Activated naive CD4-positive, alpha-beta T cell treated with anti-CD3 and anti-CD28 coated beads for 36 hours (primary cell): ENCODE results near the gene KLF7. TPM values are rescaled to one million over a fixed set of nuclear protein-coding genes. Genes with fewer than 3 reads are reported as not detected.

Source experiments
- CTCF ChIA-PET: fragments of 350-600 bp; sonication (Branson Sonifier 250); formaldehyde crosslinking; loops from one replicate; lab custom pipeline; 2021; ENCODE audit warnings: antibody characterized with exemption; lab: Charles Lee
- DNase-seq: peaks from one replicate; pipeline ENCODE4 v3.0.0-alpha.2; 2020
- H3K27ac Mint-ChIP-seq: one replicate; pipeline ENCODE4 v1.8.0; 2021; ENCODE audit warnings: mild to moderate bottlenecking, mixed read lengths
- H3K27me3 Mint-ChIP-seq: one replicate; pipeline ENCODE4 v1.8.0; 2021; ENCODE audit warnings: low read depth, mixed read lengths
- H3K36me3 Mint-ChIP-seq: one replicate; pipeline ENCODE4 v1.8.0; 2021; ENCODE audit warnings: low read depth, mixed read lengths
- H3K4me1 Mint-ChIP-seq: one replicate; pipeline ENCODE4 v1.8.0; 2021; ENCODE audit warnings: low read depth, mixed read lengths
- H3K4me3 Mint-ChIP-seq: one replicate; pipeline ENCODE4 v1.8.0; 2021; ENCODE audit warnings: mild to moderate bottlenecking, moderate library complexity, mixed read lengths
- H3K9me3 Mint-ChIP-seq: one replicate; pipeline ENCODE4 v1.8.0; 2021; ENCODE audit warnings: mixed read lengths
- intact Hi-C: fragments of 100-400 bp; cut with micrococcal nuclease; formaldehyde crosslinking; loops from one replicate; pipeline ENCODE4 v1.15.1; 2023
- total RNA-seq, 2 experiments: library from RNA; stranded (reverse); gene quantifications; one replicate each; pipeline ENCODE4 v1.2.3, GENCODE V29; 2021

The KLF7 gene
- total RNA-seq, 2 experiments from 2014 or later: 30.1 to 32.2 TPM

DNA sequence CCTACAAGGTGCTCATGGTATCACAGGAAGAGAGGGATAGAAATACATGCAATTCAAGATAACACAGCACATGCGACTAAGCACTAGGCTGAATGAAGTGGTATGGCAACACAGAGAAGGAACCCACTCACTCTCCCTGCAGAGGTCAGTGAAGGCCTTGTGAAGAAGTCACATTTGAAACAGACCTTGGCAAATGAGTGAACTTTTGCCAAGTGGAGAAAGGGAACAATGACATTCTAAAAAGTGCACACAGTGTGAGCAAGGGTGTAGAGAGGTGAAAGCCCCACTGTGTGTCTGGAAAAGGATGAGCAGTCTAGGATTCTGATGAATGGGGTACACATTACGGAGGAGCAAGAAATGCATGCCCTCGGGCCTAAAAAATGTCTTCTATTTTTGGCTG lies 23.3 kb downstream of the KLF7 start:
- peak; percentile 41 for DNase-seq
- intact Hi-C loops: loop anchor here (2.0 to 10.0 kb wide), 5 partner anchors 70 to 1112 kb away; partner anchors contain the start of gene IDH1
- Mint-ChIP-seq H3K9me3 (no peaks in the 10 kb centered on the region), H3K36me3 (peaks cover 6% of the 10 kb centered on the region), H3K4me3 (peak overlapping the region; percentile 64), H3K27ac (peak overlapping the region; percentile 92), H3K4me1 (peaks cover 74% of the 10 kb centered on the region), H3K27me3 (no peaks in the 10 kb centered on the region)
- CTCF ChIA-PET: interaction anchor here (0.6 to 2.6 kb wide), 13 partner anchors 10 to 331 kb away, joined by 3 to 15 read pairs (median 5); partner anchors contain the start of gene KLF7

DNA sequence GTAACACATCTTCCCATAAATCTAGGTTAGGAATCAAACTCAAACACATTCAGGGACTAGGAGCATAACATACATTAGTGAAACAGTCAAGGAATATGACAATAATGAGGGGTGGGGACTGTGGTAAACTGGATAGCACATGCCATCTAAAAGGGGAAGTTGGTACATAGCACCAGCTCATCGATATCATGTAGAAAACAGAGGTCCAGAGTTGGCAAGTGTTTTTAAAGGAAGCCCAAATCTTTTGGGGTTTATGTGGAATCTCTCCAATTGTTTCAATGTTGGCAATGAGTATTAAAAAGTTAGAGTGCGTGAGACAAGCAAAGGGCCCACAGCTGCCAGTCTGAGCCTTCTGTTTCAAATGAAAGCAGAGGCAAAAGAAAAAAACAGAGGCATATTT lies 24.4 kb downstream of the KLF7 start:
- H3K27me3 Mint-ChIP-seq: no peaks in the 10 kb centered on the region
- peak overlapping the region; percentile 42 for H3K27ac Mint-ChIP-seq
- no peaks in the 10 kb centered on the region for H3K9me3 Mint-ChIP-seq
- DNase-seq: no peak
- intact Hi-C loops: loop anchor here (5.0 to 10.0 kb wide), 4 partner anchors 69 to 1113 kb away; partner anchors contain the start of gene IDH1
- peaks cover 6% of the 10 kb centered on the region for H3K36me3 Mint-ChIP-seq
- CTCF ChIA-PET: interaction anchor here (0.6 to 2.6 kb wide), 11 partner anchors 9 to 332 kb away, joined by 3 to 15 read pairs (median 5); partner anchors contain the start of gene KLF7
- H3K4me3 Mint-ChIP-seq: no peak overlapping the region
- H3K4me1 Mint-ChIP-seq: peaks cover 84% of the 10 kb centered on the region

DNA sequence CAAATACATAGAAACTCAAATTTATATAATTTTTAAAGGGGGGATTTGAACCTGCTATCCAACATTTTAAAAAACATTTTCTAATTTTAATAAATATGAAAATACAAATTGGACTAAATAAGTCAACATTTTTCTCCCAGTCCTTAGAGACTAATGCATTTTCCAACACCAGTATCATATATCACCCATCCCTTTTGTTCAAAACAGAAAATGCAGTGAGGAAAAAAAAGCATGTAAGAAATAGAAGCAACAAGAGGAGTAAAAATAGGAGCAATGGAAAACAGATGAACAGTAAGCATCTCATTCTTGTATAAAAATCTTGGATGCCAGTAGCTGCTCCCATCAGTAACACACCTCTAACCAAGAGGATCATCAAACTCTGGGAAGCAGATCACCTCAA lies 25.5 kb downstream of the KLF7 start:
- intact Hi-C loops: loop anchor here (5.0 to 10.0 kb wide), 4 partner anchors 68 to 1115 kb away; partner anchors contain the start of gene IDH1
- CTCF ChIA-PET: interaction anchor here (0.6 to 2.4 kb wide), 2 partner anchors 7 to 100 kb away, joined by 3 to 8 read pairs; no protein-coding TSS in a partner anchor
- Mint-ChIP-seq H3K9me3 (no peaks in the 10 kb centered on the region), H3K27me3 (no peaks in the 10 kb centered on the region), H3K4me3 (no peak overlapping the region), H3K4me1 (peaks cover 89% of the 10 kb centered on the region), H3K27ac (no peak overlapping the region), H3K36me3 (peaks cover 8% of the 10 kb centered on the region)
- DNase-seq: no peak

DNA sequence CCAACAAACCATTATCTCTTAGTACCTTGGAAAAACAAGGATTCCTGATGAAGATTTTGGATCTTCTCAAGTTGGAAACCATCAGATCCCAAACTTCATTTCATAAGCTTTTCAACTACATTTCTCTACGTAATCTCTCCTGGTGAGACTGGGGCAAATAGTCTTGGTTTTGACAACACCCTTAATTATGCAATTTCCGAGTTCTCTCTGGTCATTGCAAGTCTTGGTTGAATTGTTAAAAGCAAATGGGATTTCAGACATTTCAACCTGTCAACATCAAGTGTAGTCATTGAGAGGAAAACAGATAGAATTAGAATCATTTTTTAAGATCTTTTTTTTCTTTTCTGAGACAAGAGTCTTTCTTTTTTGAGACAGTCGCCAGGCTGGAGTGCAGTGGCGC lies 26.2 kb downstream of the KLF7 start:
- peaks cover 8% of the 10 kb centered on the region for H3K36me3 Mint-ChIP-seq
- CTCF ChIA-PET: no interaction called here

DNA sequence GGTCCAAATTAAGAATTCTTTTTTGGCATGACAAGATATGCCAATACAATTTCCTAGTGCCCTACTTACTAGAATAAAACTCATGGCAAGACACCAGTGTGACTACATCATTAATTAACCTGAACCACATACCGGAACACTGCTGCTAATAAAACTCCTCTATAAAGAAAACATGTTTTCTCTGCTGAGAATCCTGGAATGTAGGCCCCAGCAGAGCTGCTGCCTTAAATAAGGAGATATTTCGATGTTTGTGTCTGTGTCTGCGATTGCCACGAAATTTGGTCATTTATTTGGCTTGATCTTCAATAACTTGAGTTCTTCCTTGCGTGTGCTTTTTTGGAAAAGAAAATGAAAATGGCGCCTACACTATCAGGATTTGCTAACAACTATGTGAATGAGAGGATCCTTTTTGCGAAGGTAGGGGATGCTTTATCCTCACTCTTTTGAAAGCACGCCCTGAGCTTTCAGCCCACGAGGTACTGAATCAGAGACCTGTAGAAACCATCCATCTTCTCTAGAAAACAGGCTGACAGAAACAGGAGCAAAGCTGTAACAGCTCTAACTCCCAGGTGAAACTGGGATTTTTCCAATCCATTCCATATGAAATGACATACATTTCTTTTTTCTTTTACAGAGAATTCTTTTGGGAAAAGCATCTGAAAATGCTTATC lies 27.0 kb downstream of the KLF7 start:
- DNase-seq: no peak
- intact Hi-C loops: no loop called here
- CTCF ChIA-PET: no interaction called here
- Mint-ChIP-seq H3K4me1 (peaks cover 89% of the 10 kb centered on the region), H3K27me3 (no peaks in the 10 kb centered on the region), H3K36me3 (peaks cover 7% of the 10 kb centered on the region), H3K4me3 (no peak overlapping the region), H3K27ac (no peak overlapping the region), H3K9me3 (no peaks in the 10 kb centered on the region)

More for the DNA sequence above, 26.2 kb downstream of the KLF7 start:
- H3K9me3 Mint-ChIP-seq: no peaks in the 10 kb centered on the region
- intact Hi-C loops: no loop called here
- no peak overlapping the region for H3K4me3 Mint-ChIP-seq
- peaks cover 89% of the 10 kb centered on the region for H3K4me1 Mint-ChIP-seq
- H3K27me3 Mint-ChIP-seq: no peaks in the 10 kb centered on the region
- no peak overlapping the region for H3K27ac Mint-ChIP-seq
- no peak for DNase-seq

DNA sequence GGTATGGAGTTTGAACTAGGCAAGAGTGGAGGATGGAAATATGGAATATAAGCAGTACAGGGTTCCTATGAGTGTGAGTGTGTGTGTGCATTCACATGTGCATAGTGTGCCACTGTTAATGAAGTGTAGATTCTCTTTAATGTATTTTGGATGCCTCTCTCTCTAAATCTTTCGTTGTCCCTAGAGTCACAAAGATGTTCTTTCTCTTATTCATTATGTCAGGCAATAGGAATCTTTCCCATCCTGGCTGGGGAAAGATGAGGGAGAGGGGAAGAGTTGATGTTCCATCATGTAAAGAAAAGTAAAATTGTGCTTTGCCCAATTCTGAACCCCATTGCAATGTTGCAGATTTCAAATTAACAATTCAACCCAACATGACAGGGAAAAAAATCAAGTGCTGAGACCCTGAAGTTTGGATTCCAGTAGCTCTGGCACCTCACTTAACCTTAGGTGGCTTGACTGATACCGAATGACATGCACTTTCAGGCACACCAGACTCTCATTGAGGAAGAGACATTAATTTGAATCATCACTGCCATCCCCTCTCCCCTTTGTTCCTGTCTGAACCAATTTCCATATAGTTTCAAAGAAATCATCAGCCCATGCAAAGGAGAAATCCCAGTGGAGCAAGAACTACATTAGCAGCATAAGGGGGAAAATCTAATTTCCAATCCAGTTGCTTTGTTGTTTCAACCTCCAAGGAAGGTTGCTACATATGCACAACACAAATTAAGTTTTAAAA lies 28.0 kb downstream of the KLF7 start:
- H3K36me3 Mint-ChIP-seq: peaks cover 9% of the 10 kb centered on the region
- H3K27ac Mint-ChIP-seq: no peak overlapping the region
- peaks cover 90% of the 10 kb centered on the region for H3K4me1 Mint-ChIP-seq
- H3K4me3 Mint-ChIP-seq: no peak overlapping the region
- intact Hi-C loops: no loop called here
- DNase-seq: no peak
- CTCF ChIA-PET: no interaction called here
- no peaks in the 10 kb centered on the region for H3K9me3 Mint-ChIP-seq
- H3K27me3 Mint-ChIP-seq: no peaks in the 10 kb centered on the region

DNA sequence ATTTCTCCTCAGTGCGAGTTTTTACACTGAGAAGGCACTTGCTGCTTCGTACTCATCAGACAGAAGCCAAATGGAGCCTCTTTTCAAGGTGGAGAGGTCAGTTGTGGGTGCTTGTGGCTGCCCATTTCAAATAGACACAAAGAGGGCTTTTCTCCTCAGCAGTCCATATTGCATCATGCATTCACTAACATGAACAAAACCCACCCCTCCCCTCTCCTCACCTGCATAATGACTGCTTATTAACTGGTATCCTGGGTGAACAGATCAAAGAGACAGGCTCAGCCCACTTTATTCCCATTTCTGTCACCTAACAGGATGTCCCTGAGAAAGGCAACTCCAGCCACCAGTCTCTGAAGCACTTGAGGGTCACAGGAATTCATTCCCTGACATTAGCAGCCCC lies 28.9 kb downstream of the KLF7 start:
- no peak overlapping the region for H3K27ac Mint-ChIP-seq
- peaks cover 9% of the 10 kb centered on the region for H3K36me3 Mint-ChIP-seq
- H3K4me3 Mint-ChIP-seq: no peak overlapping the region
- no peaks in the 10 kb centered on the region for H3K9me3 Mint-ChIP-seq
- no peaks in the 10 kb centered on the region for H3K27me3 Mint-ChIP-seq
- CTCF ChIA-PET: no interaction called here
- intact Hi-C loops: no loop called here
- no peak for DNase-seq
- peaks cover 90% of the 10 kb centered on the region for H3K4me1 Mint-ChIP-seq

DNA sequence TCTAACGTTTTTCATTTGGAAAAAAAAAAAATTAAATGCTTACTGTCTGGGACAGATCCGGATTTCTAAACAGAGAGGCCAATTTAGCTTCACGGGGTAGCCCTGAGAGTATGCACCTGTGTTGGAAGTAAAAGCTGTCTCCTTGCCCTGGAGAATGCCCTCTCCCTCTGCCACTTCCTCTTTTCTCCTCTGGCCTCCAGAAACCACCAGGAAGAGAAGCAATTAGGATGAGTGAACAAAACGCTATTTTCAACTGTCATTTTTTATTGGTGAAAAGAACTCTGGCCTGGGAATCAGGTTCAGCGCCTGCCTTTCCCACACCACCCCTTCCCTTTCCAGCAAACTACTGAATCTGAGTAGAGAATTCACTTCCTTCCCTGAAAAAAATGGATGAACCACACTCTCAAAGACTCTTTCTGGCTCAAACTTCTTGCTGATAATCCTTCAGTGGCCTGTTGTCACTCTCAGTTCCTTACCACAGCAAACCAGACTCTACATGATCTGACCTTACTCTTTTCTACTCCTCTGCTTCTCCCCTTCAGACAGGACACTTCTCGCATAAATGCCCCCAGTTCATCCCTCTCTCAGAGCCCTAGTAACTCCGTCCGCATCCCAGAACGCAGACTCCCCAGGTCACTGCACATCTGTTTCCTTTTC lies 29.8 kb downstream of the KLF7 start:
- H3K36me3 Mint-ChIP-seq: peaks cover 10% of the 10 kb centered on the region
- no peaks in the 10 kb centered on the region for H3K27me3 Mint-ChIP-seq
- no peak overlapping the region for H3K4me3 Mint-ChIP-seq
- no peaks in the 10 kb centered on the region for H3K9me3 Mint-ChIP-seq
- CTCF ChIA-PET: no interaction called here
- peaks cover 90% of the 10 kb centered on the region for H3K4me1 Mint-ChIP-seq
- H3K27ac Mint-ChIP-seq: peak overlapping the region; percentile 32
- intact Hi-C loops: loop anchor here (1.0 kb wide), 2 partner anchors 7 to 13 kb away; no protein-coding TSS in a partner anchor
- DNase-seq: no peak

DNA sequence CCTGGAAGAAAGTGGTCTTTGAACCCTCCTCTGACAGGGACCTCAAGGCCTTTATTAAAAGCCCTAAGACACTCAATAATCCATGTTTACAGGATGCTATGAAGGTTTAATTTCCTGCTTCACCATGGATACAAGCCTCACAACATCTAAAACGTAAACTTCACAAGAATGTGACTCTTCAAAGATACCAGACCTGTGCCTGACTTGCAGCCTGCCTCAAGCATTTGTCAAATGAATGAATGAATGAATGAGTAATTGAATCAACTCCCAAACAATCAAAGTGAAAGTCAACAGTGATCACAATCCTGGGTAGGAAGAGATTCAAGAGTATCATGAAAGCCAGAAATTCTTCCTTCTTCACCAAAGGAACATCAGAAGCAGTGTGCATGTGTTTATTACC lies 30.4 kb downstream of the KLF7 start:
- intact Hi-C loops: loop anchor here (1.0 kb wide), 2 partner anchors 8 to 12 kb away; no protein-coding TSS in a partner anchor
- H3K27ac Mint-ChIP-seq: peak overlapping the region; percentile 1
- H3K4me1 Mint-ChIP-seq: peaks cover 89% of the 10 kb centered on the region
- no peak overlapping the region for H3K4me3 Mint-ChIP-seq
- CTCF ChIA-PET: no interaction called here
- H3K36me3 Mint-ChIP-seq: peaks cover 10% of the 10 kb centered on the region
- peak; percentile 38 for DNase-seq
- no peaks in the 10 kb centered on the region for H3K27me3 Mint-ChIP-seq
- H3K9me3 Mint-ChIP-seq: no peaks in the 10 kb centered on the region

DNA sequence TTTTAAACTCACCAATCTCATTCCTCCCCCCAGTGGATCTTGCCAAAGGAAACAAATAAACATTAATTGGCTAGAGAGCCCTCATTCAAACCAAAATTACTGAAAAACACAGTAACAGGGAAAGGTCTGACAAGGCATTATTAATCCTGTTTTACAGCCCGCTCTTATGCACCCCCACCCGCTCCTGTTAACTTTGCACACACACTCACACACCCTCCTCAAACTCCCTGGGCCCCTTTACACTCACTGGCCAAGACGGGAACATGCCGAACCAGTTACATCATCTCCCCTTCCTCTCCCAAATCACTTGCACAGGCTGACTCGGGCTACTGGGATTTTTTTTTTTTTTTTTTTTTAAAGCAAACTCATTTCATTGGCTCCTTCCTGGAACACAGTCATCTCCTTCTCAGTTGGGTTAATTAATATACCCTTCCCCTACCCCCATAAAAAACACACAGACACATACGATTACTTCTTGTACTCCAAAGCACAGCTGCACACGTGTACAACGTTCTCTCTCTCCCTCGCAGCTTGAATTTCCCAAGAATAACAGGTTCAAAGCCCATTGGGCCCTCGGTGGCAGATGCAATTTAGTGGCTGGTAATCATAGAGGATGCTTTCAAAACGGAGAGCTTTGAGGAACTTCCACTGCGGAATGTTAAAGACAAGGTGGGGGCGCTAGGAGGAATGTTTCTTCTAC lies 31.8 kb downstream of the KLF7 start:
- H3K27me3 Mint-ChIP-seq: no peaks in the 10 kb centered on the region
- H3K9me3 Mint-ChIP-seq: no peaks in the 10 kb centered on the region
- peaks cover 10% of the 10 kb centered on the region for H3K36me3 Mint-ChIP-seq
- no peak for DNase-seq
- intact Hi-C loops: loop anchor here (2.0 to 5.0 kb wide), 2 partner anchors 87 to 147 kb away; no protein-coding TSS in a partner anchor
- CTCF ChIA-PET: interaction anchor here (2.4 kb wide), 1 partner anchor 8 kb away, joined by 8 read pairs; no protein-coding TSS in a partner anchor
- peak overlapping the region; percentile 30 for H3K27ac Mint-ChIP-seq
- H3K4me1 Mint-ChIP-seq: peaks cover 91% of the 10 kb centered on the region
- peak overlapping the region; percentile 7 for H3K4me3 Mint-ChIP-seq

DNA sequence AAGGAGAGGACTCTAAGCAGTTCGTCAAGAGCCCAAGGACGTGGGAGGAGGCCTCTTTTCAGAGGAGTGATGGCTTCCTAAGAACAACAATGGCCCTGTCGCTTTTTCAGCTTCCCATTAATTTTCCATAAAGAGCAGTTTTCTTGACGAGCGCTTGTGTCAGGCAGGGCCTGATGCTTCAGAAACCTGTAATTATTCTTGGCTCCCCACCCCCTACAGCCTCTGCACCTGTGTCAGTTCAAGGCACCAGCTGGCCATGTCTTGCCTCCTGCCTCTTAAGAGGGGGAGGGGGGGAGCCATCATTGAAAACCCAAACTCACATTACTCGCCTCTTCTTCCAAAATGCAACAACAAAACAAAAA lies 32.3 kb downstream of the KLF7 start:
- H3K4me3 Mint-ChIP-seq: peak overlapping the region; percentile 7
- peaks cover 92% of the 10 kb centered on the region for H3K4me1 Mint-ChIP-seq
- peaks cover 10% of the 10 kb centered on the region for H3K36me3 Mint-ChIP-seq
- H3K9me3 Mint-ChIP-seq: no peaks in the 10 kb centered on the region
- intact Hi-C loops: loop anchor here (2.0 to 5.0 kb wide), 2 partner anchors 87 to 146 kb away; no protein-coding TSS in a partner anchor
- CTCF ChIA-PET: interaction anchor here (1.4 to 2.4 kb wide), 2 partner anchors 8 to 11 kb away, joined by 3 to 8 read pairs; no protein-coding TSS in a partner anchor
- DNase-seq: no peak
- H3K27ac Mint-ChIP-seq: peak overlapping the region; percentile 30
- no peaks in the 10 kb centered on the region for H3K27me3 Mint-ChIP-seq
